Stomach (tissue), 4 donors: ENCODE data around the gene COL24A1.

Experiments used
- CTCF ChIP-seq, 7 experiments: fragments of 450-650 bp in 4 of 7; fragments of 200-600 bp in 3 of 7; sonication (generic) in 3 of 7; IDR thresholded peaks; one replicate each; pipeline ENCODE4 v1.5.1; 2016 to 2019; ENCODE audit warnings: antibody characterized with exemption in 7 of 7, control low read depth in 2 of 7, mild to moderate bottlenecking in 1 of 7
- POLR2A ChIP-seq, 4 donors: fragments of 450-650 bp; IDR thresholded peaks; one replicate each; pipeline ENCODE4 v1.6.1; 2016; ENCODE audit warnings: antibody characterized with exemption in 4 of 4, control low read depth in 2 of 4, mild to moderate bottlenecking in 1 of 4, moderate library complexity in 1 of 4
- POLR2AphosphoS5 ChIP-seq, 3 donors: sonication (generic); formaldehyde crosslinking; IDR thresholded peaks; one replicate each; pipeline ENCODE4 v1.6.1; 2016; ENCODE audit warnings: antibody characterized with exemption in 3 of 3

GRCh38 chr1:85748120-85748519, 408.5 kb downstream of the COL24A1 start:
- no peak for TF ChIP-seq CTCF (IDR thresholded peaks at IDR 0.05)
- TF ChIP-seq POLR2AphosphoS5 (IDR thresholded peaks at IDR 0.05), result no peak
- TF ChIP-seq POLR2A (IDR thresholded peaks at IDR 0.05), result no peak
